GM19043 (cell line): Measurements from ENCODE around the gene LHX3.

Source experiments
- ATAC-seq: cut with Tn5 transposase; IDR thresholded peaks from one replicate; pipeline ENCODE4 v1.9.1; 2021; ENCODE audit warnings: low read depth; ENCODE audit not compliant: unreplicated experiment

LHX3 gene

DNA sequence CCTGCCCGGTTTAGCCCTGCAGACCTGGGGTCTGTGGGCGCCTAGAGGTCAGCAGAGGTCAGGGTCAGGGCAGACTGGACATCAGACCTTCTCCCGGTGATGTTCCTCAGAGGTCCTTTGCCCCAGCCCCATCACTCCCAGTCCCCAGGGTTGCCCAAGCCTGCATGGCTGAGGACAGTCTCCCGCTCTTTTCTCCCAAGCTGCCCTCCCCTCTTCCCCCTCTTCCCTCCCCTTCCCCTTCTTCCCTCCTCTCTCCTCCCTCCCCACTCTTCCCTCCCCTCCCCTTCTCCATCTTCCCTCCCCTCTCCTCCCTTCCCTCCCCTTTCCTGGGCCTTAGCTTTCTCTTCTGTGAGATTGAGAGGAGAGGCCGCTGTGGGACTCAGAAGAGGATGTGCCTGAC lies 10.4 kb downstream of the LHX3 start:
- no peak for ATAC-seq

- ATAC-seq: no peak
These were observed 11.0 kb downstream of the LHX3 start for GRCh38 chr9:136193891-136194279.

GRCh38 chr9:136193127-136193890 lies 11.6 kb downstream of the LHX3 start:
- no peak for ATAC-seq

- ATAC-seq: no peak
These were observed 12.4 kb downstream of the LHX3 start for GRCh38 chr9:136192289-136193126.

GRCh38 chr9:136191960-136192286 lies 13.0 kb downstream of the LHX3 start:
- no peak for ATAC-seq

DNA sequence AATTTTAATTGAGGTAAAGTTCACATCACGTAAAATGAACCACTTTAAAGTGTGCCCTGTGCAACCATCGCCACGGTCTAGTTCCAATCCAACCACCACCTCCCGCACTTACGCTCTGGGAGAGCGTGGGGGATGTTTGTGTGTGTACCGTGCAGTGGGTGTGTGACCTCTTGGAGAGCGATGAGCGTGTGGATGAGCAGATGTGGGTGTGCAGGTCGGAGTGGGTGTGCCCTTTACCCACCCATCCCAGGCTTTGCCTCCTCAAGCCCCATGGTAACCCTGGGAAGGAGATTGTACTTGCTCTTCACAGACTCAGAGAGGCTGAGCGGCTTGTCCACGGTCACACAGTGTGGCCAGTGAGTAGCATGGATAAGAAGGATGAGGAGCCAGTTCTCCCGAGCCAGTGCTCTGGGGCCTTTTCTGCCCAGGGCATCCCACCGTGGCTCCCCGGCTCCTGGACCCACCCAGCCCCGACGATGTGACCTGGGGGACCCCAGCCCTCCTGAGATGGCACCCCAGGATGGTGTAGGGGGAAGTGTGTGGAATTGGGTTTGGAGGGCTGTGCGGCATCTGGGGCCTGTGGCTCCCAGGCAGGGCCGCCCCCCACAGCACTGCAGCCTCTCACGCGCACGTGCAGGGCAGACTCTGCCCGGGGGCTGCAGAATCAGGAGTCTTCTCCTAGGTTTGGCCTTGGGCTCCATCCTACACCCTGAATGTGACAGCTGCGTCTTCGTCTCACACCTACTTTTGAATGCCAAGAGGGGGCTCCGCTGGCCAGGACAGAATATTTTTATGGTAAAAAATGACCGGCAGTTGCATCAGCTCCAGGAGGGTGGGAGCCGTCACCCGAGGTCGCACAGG lies 13.6 kb downstream of the LHX3 start:
- ATAC-seq: no peak

DNA sequence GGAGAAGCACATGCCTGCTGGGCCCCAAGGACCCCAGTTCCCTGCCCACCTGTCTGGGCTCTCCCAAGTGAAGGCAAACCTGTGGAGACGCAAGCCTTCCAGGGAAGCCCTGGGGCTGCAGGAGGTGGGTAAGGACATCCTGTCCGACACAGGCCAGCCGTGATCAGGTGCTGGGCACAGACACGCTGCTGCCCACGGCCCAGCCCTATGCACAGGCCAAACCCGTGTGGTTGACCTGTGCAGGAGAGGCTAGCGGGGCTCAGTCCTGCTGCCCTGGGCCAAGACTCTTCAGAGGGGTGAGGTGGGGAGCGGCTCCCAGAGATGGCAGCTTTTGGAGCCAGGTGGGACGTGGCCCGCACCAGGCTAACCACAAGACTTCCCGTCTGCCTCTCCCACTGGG lies 14.3 kb downstream of the LHX3 start:
- ATAC-seq: no peak

DNA sequence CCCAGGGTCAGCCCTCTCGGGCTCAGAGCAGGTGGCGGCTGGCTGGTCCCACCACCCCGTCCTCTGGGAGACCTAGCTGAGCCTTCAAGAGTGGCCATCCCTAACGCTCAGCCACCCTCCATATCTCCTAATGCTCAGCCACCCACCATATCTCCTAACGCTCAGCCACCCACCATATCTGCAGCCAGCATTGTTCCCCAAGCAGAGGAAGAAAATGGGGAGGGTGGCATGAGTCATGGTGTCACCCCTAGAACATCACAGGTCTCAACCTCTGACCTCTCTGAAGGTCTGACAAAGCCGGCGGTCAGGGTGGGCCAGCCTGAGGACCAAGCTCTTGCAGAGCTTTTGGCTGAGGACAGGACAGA lies 14.7 kb downstream of the LHX3 start:
- no peak for ATAC-seq

DNA sequence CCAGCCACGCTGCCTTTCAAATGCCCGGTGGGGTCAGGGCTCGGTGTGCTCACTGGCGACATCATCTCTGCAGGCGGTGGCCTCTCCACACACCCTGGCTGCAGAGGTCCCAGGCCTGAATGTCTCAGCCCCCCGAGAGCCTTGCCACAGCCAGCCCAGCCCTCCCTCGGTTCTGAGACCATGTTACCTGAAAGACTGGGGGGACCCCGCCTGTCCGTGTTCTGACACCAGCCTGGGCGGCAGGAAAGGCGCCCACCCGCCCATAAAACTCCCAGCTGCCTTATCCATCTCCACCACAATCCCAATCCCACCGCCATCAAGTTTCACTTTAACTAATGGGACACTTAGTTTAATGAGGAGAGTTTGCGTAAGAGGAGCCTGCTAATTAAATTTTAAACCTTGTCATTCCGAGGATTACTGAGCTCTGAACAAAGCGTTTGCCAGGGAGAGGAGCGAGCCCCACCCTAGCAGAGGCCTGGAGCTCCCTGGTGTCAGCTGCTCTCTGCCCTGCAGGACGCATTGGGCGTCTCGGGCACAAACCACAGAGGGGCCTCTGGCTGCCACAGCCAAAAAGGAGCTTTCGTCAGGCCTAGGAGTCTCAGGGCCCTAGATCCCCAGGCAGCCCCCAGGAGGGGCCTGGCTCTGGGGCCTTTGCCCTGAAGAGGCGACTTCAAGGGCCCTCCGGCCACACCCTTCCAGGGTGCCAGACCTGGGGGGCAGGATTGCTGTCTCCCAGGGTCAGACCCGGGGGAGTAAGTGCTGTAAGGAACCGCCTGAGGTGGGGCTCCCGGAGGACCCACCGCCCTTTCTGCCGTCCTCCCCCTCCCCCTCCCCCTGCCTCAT lies 15.3 kb downstream of the LHX3 start:
- no peak for ATAC-seq

DNA sequence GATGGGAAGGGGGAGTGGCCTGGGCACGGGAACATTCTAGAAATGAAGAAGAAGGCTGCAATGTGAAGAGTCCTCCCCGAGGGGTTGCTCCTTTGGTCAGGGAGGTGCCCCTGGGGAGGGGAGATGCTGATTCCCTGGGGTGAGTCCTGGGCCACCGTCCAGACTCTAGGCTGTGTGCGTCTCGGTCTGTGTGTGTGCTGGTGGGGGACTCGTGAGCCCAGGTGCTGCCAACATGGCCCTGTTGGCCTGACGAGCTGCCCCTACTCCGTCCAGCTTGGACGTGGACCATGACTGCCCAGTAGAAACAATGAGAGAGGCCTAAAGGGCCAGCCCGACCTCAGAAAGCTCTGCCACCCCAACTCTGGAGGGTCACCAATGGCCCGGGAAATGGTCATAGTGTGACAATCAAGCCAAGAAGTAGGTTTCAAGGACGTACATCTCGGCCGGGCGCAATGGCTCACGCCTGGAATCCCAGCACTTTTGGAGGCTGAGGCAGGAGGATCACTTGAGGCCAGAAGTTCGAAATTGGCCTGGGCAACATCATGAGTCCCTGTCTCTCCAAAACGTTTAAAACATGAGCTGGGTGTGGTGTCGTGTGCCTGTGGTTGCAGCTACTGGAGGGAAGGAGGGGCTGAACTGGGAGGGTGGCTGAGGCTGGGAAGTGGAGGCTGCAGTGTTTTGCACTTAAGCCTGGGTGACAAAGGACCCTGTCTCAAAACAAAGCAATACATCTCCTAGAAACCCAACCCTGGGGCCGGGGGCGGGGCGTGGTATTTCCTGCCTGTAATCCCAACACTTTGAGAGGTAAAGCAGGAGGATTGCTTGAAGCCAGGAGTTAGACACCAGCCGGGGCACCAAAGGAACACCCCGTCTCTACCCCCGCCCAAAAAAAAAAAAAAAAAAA lies 17.0 kb downstream of the LHX3 start:
- ATAC-seq: no peak

DNA sequence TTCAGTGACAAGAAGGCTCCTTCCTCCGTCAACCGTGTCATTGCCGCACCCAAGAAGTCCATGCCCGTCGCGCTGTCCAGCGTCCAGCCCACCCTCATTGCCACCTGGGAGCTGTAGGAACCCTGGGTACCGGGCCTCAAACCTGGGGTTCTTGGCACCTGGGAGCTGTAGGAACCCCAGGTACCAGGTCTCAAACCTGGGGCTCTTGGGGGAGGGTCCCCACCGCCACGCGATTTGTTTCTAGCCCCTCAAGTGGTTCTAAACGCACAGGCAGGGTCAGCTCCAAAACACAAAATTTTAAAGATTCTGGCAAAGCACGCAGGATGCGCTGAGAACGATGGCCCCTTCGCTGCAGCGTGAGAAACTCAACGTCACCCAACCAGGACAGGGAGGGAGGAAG lies 17.7 kb downstream of the LHX3 start:
- no peak for ATAC-seq

- ATAC-seq: no peak
These were observed 18.5 kb downstream of the LHX3 start for GRCh38 chr9:136186386-136186785.

DNA sequence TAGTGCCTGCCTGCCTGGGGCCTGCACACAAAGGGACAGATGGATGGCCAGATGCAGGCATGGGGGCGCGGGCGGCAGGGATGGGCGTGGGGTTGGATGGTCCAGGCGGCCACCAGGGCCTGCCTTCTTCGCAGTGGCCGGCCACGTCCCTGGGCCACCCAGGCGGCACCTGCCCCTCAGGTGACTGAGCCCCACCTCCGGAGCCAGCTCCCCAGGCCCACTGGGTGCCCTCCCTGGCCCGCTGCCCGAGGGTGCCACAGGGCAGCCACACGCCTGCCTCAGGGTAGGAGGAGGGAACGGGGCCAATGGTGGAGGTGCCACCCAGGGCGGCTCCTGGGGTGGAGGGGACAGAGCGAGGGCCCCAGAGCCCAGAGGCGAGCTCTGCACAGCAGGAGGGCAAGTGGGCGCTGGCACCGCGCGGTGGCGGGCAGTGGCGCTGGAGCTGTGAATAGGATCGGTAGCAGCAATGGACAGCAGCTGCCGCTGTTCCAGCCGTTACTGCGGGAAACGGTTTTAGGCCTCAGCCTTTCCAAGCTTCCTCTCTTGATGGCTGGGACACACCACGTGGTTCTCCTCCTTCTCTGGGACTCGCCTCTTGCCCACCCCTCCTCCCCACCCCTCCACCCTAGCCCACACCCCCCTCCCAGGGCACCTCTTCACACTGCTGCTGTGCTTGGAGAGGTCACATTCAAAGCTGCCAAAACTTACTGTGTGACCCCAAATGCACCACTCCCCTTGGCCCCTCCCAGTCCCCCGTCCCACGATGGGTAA lies 19.1 kb downstream of the LHX3 start:
- ATAC-seq: no peak

- ATAC-seq: no peak
These were observed 19.9 kb downstream of the LHX3 start for GRCh38 chr9:136185066-136185465.

GRCh38 chr9:136182850-136183422 lies 22.0 kb downstream of the LHX3 start:
- ATAC-seq: no peak

DNA sequence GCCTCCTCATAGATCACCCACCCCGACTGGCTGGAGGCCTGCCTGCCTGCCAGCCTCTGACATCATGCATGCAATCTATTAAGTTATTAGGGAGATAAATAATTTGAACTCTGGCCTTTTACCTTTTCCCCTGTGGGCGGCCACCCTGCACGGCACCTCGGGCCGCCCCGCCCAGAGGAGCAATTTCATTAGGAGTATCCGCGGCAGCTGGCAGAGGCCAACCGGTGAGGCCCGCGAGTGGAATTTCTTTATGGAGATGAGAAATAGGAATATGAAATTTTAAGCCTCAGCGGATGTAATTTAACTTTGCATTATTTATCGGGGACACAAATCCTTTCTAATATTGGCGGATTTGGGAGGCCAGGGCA lies 22.5 kb downstream of the LHX3 start:
- no peak for ATAC-seq

DNA sequence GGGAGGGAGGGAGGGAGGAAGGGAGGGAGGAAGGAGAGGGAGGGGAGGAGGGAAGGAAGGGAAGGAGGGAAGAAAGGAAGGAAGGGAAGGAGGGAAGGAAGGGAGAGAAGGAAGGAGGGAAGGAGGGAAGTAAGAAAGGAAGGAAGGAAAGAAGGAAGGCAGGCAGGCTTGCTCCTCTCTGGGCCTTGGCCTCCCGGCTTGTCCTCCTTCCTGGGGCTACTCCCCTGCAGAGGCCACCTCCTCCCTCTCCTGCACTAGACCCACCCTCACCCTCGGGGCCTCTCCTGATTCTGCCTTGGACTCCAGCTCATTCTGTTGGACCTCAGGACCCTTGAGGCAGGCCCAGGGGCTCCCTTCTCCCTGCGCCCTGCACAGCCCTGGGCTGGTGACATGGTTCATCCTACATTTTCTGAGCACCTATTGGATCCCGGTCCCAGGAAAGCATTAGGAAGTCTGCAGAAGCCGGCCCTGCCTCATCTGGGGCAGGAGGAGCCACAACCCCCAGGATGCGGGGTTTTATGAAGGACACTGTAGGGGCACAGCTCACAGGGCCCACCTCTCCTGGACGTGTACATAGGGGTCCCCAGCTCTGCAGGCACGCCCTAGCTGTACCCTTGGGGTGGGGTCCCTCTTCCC lies 23.0 kb downstream of the LHX3 start:
- ATAC-seq: no peak

GRCh38 chr9:136180586-136180985 lies 24.3 kb downstream of the LHX3 start:
- no peak for ATAC-seq
